Activated gamma-delta T cell (primary cell): ENCODE results near the gene NEK3.
"Not testable (repeated sequence)": the region's sequence is repeated elsewhere in the genome, so short reads cannot be mapped to it uniquely, and the experiment has no call there.

Experiments
- DNase-seq: peaks from one replicate; lab custom pipeline; 2025; lab: John Stamatoyannopoulos, UW
- total RNA-seq, 2 donors: gene quantifications; one replicate each; lab custom pipeline; 2026; lab: John Stamatoyannopoulos, UW

NEK3 gene
- 4.4 to 5.4 reads per million in 2 donors for total RNA-seq

GRCh38 chr13:52159159-52159982, at the start of gene NEK3:
TSS of gene NEK3 (minus strand) at chr13:52159597. CDS start at chr13:52156191, 3,406 bp downstream.
- DNase-seq = peak; percentile 47

GRCh38 chr13:52208384-52208783, 49.0 kb upstream of the NEK3 start:
- not testable (repeated sequence) for DNase-seq

- not testable (repeated sequence) for DNase-seq
Observed at GRCh38 chr13:52207896-52208295, 48.5 kb upstream of the NEK3 start.

GRCh38 chr13:52207337-52207736, 47.9 kb upstream of the NEK3 start:
- not testable (repeated sequence) for DNase-seq

GRCh38 chr13:52204546-52204945, 45.1 kb upstream of the NEK3 start:
- DNase-seq = not testable (repeated sequence)

- DNase-seq = not testable (repeated sequence)
Observed at GRCh38 chr13:52203864-52204263, 44.5 kb upstream of the NEK3 start.

GRCh38 chr13:52202506-52202905, 43.1 kb upstream of the NEK3 start:
- not testable (repeated sequence) for DNase-seq

- DNase-seq = not testable (repeated sequence)
Observed at GRCh38 chr13:52201439-52202193, 42.2 kb upstream of the NEK3 start.

GRCh38 chr13:52195401-52195837, 36.0 kb upstream of the NEK3 start:
- DNase-seq = peak; percentile 38

- peak; percentile 44 for DNase-seq
Observed at GRCh38 chr13:52194184-52194868, 34.9 kb upstream of the NEK3 start.

GRCh38 chr13:52193587-52194183, 34.3 kb upstream of the NEK3 start:
- not testable (repeated sequence) for DNase-seq

- not testable (repeated sequence) for DNase-seq
Observed at GRCh38 chr13:52187424-52188187, 28.2 kb upstream of the NEK3 start.

- no peak for DNase-seq
Observed at GRCh38 chr13:52187029-52187423, 27.6 kb upstream of the NEK3 start.

GRCh38 chr13:52181316-52181954, 22.0 kb upstream of the NEK3 start:
- DNase-seq = not testable (repeated sequence)

GRCh38 chr13:52179925-52180324, 20.5 kb upstream of the NEK3 start:
- no peak for DNase-seq

- no peak for DNase-seq
Observed at GRCh38 chr13:52177276-52177675, 17.9 kb upstream of the NEK3 start.

GRCh38 chr13:52173970-52174369, 14.6 kb upstream of the NEK3 start:
- not testable (repeated sequence) for DNase-seq

- no peak for DNase-seq
Observed at GRCh38 chr13:52173373-52173772, 14.0 kb upstream of the NEK3 start.

- DNase-seq = not testable (repeated sequence)
Observed at GRCh38 chr13:52171686-52172085, 12.3 kb upstream of the NEK3 start.

- DNase-seq = not testable (repeated sequence)
Observed at GRCh38 chr13:52170828-52171391, 11.5 kb upstream of the NEK3 start.
